ENCODE results near the gene USP9Y. TPM values are rescaled to one million over a fixed set of nuclear protein-coding genes. Genes with fewer than 3 reads are reported as not detected.

USP9Y gene
- total and polyA plus RNA-seq, 7 donors = under 0.01 to 30.7 (median 9.1) TPM; not detected in 2

- intact Hi-C loops (cut with DNase I) = no loop called here
- WGBS, 2 donors = 90 to 100% methylated on average over 1 of the region's 1 CpG
- TF ChIP-seq POLR2AphosphoS5 (IDR thresholded peaks at IDR 0.05) (no peak), POLR2A (IDR thresholded peaks at IDR 0.05) (no peak), EP300 (IDR thresholded peaks at IDR 0.05) (no peak), CTCF (IDR thresholded peaks at IDR 0.05) (no peak)
- Histone ChIP-seq H3K36me3 (peaks cover 0 to 4% (median 0%) of the 10 kb centered on the region in 4 donors), H3K27ac (no peak overlapping the region), H3K9me3 (no peaks in the 10 kb centered on the region), H3K4me1 (no peaks in the 10 kb centered on the region), H3K4me3 (no peak overlapping the region), H3K27me3 (no peaks in the 10 kb centered on the region)
- no peak for DNase-seq
These were observed 55.0 kb downstream of the USP9Y start for GRCh38 chrY:12756021-12756420.

GRCh38 chrY:12765976-12766375 lies 64.9 kb downstream of the USP9Y start:
- DNase-seq = no peak

GRCh38 chrY:12784521-12784920 lies 83.5 kb downstream of the USP9Y start:
- 94 to 95% methylated on average over 3 of the region's 3 CpGs for WGBS, 2 donors
- Histone ChIP-seq H3K4me1 (no peaks in the 10 kb centered on the region), H3K4me3 (no peak overlapping the region), H3K36me3 (peaks cover 0 to 15% (median 0%) of the 10 kb centered on the region in 4 donors), H3K9me3 (no peaks in the 10 kb centered on the region), H3K27me3 (no peaks in the 10 kb centered on the region), H3K27ac (no peak overlapping the region)
- TF ChIP-seq POLR2AphosphoS5 (IDR thresholded peaks at IDR 0.05) = no peak
- TF ChIP-seq POLR2A (IDR thresholded peaks at IDR 0.05) = no peak
- TF ChIP-seq EP300 (IDR thresholded peaks at IDR 0.05) = no peak
- TF ChIP-seq CTCF (IDR thresholded peaks at IDR 0.05) = no peak
- no peak for DNase-seq
- intact Hi-C loops (cut with DNase I) = no loop called here

More at GRCh38 chrY:12765976-12766375, 64.9 kb downstream of the USP9Y start:
- 86 to 94% methylated on average over 4 of the region's 4 CpGs for WGBS, 2 donors
- H3K9me3 ChIP-seq = no peaks in the 10 kb centered on the region
- H3K4me3 ChIP-seq = no peak overlapping the region
- no peak overlapping the region for H3K27ac ChIP-seq
- no peaks in the 10 kb centered on the region for H3K27me3 ChIP-seq
- H3K4me1 ChIP-seq = no peaks in the 10 kb centered on the region
- TF ChIP-seq CTCF (IDR thresholded peaks at IDR 0.05) = no peak
- no peak for TF ChIP-seq POLR2AphosphoS5 (IDR thresholded peaks at IDR 0.05)
- TF ChIP-seq POLR2A (IDR thresholded peaks at IDR 0.05) = no peak
- TF ChIP-seq EP300 (IDR thresholded peaks at IDR 0.05) = no peak
- intact Hi-C loops (cut with DNase I) = no loop called here
- peaks cover 0 to 9% (median 0%) of the 10 kb centered on the region in 4 donors for H3K36me3 ChIP-seq

GRCh38 chrY:12793999-12794398 lies 93.0 kb downstream of the USP9Y start:
- H3K4me3 ChIP-seq = no peak overlapping the region
- no peaks in the 10 kb centered on the region for H3K27me3 ChIP-seq
- no peak overlapping the region for H3K27ac ChIP-seq
- 69 to 74% methylated on average over 1 of the region's 1 CpG for WGBS, 2 donors
- H3K4me1 ChIP-seq = no peaks in the 10 kb centered on the region
- no peak for TF ChIP-seq EP300 (IDR thresholded peaks at IDR 0.05)
- TF ChIP-seq POLR2A (IDR thresholded peaks at IDR 0.05) = no peak
- no peak for TF ChIP-seq POLR2AphosphoS5 (IDR thresholded peaks at IDR 0.05)
- TF ChIP-seq CTCF (IDR thresholded peaks at IDR 0.05) = no peak
- DNase-seq = no peak
- H3K9me3 ChIP-seq = no peaks in the 10 kb centered on the region
- intact Hi-C loops (cut with DNase I) = no loop called here
- peaks cover 0 to 15% (median 2%) of the 10 kb centered on the region in 4 donors for H3K36me3 ChIP-seq

GRCh38 chrY:12808046-12808445 lies 107.0 kb downstream of the USP9Y start:
- no peak for DNase-seq
- intact Hi-C loops (cut with DNase I) = no loop called here
- Histone ChIP-seq H3K27me3 (no peaks in the 10 kb centered on the region), H3K9me3 (no peaks in the 10 kb centered on the region), H3K36me3 (no peaks in the 10 kb centered on the region), H3K27ac (no peak overlapping the region), H3K4me3 (no peak overlapping the region), H3K4me1 (no peaks in the 10 kb centered on the region)
- TF ChIP-seq CTCF (IDR thresholded peaks at IDR 0.05) (no peak), EP300 (IDR thresholded peaks at IDR 0.05) (no peak), POLR2AphosphoS5 (IDR thresholded peaks at IDR 0.05) (no peak), POLR2A (IDR thresholded peaks at IDR 0.05) (no peak)
- WGBS, 2 donors = 96 to 97% methylated on average over 1 of the region's 1 CpG
